ENCODE data around the gene PEX14.
"Not testable (repeated sequence)": the region's sequence is repeated elsewhere in the genome, so short reads cannot be mapped to it uniquely, and the experiment has no call there.

The PEX14 gene

DNA sequence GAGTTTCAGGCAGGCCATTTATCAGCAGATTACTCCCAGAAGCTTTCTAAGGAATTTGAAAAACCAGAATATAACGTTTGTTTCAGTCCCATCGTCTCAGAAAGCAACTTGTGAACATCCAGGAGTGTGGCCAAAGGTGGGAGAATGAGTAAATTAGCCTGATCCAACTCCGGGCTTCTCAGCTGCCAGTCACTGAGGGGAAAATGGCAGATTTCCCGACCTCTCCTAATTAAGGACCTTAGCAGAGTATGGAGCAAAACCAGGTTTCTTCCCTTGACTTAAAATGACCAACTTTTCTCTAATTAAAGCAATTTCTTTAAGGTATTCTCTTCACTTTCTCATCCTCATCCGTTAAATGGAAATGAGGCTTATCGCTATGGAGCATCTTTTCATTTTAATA lies 23.9 kb upstream of the PEX14 start:
- DNase-seq = no peak

DNA sequence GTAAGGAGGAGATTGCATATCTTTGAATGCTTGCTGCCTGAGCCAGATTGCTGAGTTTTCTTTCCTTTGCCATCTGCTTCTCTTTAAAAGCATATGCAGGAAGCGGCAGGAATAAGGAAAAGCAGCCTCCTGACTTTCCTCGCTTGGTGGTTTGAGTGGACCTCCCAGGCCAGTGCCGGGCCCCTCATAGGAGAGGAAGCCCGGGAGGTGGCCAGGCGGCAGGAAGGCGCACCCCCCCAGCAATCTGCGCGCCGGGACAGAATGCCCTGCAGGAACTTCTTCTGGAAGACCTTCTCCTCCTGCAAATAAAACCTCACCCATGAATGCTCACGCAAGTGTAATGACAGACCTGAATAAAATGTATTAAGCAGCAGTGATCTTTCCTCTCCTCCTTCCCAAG lies 23.5 kb upstream of the PEX14 start:
- no peak for DNase-seq

DNA sequence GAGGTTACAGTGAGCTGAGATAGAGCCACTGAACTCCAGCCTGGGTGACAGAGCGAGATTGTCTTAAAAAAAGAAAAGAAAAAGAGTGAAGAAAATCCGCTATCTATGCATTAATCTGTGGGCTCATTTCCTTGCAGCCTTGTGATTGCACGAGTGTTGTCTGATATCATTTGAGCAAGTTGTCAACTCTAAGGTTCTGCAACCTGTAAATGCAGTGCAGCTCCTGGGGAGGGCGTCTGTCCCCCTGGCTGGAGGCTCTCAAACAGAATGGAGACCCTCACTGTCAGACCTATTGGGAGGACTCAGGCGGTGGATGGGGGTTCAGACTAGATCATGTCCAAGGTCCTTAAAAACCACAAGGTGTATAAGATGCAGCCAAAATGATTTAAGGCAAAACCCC lies 18.7 kb upstream of the PEX14 start:
- DNase-seq = no peak

DNA sequence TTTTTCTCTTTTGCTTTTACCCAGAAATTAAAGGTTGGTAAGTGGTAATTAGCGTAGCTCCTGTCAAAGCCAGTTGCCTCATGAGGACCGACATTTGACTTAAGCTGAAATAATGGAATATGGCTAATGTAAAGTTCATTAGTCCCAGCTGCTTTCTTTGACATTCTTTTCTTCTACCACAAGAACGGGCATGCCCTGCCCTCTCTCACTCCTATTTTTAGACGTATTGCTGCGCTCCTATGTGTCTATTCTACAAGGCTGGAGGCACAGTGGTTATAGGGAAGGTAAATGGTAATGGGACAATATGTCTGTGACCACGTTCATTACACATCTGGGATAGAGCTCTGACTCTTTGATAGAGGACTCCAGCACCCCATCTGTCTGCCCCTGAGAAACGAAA lies 18.1 kb upstream of the PEX14 start:
- DNase-seq = no peak

DNA sequence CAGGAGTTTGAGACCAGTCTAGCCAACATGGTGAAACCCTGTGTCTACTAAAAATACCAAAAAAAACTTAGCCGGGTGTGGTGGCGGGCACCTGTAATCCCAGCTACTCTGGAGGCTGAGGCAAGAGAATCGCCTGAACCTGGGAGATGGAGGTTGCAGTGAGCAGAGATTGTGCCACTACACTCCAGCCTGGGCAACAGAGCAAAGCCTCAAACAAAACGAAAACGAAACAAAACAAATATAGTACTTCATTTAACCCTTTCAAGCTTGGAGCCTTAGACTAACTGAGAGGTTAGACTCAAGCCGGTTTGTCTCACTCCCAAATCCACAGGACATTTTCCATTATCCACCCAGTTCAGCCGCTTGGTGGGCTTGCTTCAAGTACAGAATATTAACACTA lies 17.3 kb upstream of the PEX14 start:
- DNase-seq = not testable (repeated sequence)

DNA sequence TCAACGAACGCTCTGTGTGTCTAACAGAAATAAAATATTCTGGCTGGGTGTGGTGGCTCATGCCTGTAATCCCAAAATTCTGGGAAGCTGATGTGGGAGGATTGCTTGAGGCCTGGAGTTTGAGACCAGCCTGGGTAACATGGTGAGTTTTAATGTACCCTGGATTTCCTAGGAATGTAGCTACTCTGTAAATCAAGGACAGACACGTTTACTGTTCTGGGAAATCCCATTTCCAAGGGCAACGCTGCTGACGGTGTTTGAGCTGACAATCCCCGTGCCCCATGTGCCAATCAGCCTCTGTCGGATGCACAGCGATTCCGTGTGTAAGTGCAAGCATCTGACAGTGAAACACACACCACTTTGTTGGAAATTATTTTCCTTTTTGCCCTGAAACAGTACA lies 16.9 kb upstream of the PEX14 start:
- DNase-seq = no peak

DNA sequence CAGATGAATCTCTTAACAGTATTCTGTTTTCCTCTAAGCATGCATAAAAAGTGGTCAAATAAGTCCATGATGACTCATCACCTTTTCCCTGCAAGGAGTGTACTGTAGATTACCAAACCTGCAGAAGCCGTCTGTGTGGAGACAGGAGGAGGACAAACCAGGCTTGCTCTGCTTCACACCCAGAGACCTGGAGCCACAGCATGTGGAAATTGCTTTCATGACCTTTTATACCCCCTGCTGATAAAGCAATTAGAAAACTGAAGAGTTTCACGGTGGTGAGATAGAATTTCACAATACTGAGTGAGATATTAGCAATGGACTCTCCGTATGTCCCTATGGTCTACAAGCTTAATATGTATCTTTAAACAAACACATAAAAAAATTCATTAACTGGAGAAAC lies 15.6 kb upstream of the PEX14 start:
- no peak for DNase-seq

DNA sequence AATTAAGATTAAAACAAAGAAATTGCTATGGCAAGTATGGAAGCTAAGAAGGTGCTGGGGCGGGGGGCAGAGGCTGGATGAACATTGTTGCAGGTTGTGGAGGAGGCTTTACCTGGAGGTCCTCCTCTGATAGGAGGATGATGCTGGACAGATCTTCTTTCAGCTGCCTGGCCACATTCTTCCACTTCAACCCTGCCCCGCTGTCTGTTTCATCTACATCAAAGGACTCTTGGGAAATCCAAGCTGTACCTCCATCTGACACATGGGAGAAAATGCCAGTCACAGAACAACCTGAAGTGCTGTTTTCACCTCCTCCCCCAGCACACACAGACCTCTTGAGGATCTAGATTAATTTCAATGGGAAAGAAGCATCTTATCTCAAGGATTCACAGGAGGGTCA lies 7.7 kb upstream of the PEX14 start:
- DNase-seq = no peak

DNA sequence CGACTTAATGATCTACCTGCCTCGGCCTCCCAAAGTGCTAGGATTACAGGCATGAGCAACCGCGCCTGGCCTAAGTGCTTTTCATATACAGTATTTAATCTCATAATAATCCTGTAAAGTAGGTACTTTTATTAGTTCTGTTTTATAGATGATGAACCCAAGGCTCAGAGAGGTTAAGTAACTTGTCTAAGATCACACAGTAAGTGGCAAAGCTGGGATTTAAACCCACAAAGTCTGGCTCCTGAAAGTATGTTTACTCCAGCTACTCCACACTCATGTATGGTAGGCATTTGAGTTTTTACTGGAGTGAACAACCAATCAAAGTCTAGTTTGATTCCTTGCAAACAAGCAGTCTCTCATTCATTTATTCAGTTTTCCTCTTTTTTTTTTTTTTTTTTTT lies 4.7 kb upstream of the PEX14 start:
- DNase-seq = no peak

DNA sequence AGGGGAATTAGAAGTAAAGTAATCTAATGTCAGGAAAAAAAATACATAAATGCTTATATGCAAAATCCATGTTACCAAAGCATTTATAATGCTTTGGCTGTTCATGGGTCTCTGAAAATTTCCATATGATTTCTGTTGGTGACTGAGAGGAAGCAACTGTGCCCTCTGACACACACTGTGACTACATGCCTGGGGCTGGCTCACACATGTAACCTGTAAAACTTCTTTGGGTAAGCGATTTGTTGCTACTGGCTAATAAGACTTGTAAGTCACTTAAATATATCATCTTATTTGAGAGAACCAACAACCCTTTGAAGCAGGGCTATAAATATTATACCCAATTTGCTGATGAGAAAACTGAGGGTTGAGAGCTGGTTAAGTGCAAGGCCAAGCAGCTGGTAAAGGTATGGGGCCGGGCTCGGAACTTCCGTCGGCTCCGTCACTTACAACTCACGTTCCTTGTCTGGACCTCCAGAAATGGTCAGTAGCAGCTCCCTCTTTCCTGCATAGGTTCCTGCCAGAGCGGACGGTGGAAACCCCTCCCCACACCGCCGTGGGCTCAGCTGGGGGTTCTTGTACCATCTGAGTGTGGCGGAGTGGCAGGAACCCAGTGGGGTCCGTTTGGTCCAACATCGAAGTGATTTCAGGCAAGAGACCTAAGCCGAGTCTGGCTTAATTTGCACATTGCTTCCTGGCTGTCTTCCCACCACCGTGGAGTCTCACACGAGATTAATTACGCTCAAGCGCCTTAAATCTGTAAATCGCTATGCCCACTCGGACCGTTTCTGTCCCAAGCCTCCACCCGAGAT lies 3.1 kb upstream of the PEX14 start:
- DNase-seq = no peak

DNA sequence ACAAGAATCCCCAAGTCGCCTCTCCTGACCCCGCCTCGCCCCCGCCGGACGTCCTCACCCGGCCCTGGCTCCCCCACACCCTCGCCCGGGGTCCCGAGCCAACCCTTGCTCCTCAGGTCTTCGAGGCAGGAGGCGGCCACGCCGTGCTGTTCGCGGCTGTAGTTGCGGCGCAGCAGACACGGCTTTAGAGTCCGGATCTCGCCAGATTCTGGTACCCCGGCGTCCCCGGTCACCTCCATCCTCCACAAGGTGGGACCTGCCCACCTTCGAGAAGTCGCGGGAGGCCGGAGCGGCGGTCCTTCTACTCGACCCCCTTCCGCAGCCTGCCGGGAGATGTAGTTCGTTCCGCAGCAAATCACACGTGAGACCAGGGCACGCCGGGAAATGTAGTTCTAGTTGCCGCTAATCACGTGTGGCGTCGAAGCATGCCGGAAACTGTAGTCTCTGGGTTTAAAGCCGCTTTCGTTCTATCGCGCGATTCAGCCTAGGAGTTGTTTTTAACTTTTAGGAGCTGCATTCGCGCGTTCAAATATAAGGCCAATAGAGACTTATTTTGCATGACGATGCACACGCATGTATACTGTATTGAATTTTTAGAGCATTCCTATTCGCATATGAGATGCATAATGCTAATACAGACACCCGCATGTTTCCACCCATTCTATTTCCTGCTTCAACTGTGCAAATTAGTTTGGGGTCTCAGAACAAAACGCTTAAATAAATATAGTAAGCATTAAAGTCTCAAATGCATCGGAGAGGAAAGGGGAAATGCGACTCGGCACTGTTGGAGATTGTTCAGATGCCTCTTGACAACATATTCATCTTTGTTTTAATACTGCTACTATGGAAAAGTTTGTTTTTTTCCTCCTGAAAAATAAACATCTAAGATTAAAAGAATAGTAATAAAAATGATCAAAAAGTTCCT lies 2.3 kb upstream of the PEX14 start, which contains the start of gene DFFA:
DFFA (minus strand) TSS at position 310 of the 925 bp plus-strand sequence; CDS start at position 239, 71 bp downstream.
- DNase-seq = peak; percentile 77 to 92 (median 86)

DNA sequence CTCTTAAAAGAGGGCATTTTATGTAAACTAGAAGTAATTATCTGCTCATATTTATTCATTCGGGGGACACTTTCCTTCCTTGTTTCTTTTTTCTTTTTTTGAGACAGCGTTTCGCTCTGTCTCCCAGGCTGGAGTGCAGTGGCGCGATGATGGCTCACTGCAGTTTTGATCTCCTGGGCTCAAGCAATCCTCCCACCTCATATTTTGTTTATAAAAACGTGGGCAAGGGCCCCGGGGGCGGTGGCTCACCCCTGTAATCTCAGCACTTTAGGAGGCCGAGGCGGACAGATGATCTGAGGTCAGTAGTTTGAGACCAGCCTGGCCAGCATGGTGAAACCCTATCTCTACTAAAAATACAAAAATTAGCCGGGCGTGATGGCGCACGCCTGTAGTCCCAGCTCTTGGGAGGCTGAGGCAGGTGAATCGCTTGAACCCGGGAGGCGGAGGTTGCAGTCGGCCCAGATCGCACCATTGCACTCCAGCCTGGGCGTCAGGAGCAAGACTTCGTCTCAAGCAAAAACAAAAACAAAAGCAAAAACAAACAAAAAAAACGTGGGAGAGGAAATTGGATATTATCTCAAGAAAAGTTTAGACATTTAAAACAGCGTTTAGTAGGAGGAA lies 1.5 kb upstream of the PEX14 start:
- DNase-seq = no peak

DNA sequence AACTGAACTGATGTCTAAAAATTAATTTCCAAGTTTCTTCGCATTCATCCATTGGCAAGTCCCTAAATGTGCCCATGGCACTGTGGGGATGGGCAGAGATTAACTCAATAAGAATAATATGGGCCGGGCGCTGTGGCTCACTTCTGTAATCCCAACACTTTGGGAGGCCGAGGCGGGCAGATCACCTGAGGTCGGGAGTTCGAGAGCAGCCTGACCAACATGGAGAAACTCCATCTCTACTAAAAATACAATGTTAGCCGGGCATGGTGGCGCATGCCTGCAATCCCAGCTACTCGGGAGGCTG lies 489 bp upstream of the PEX14 start:
- not testable (repeated sequence) for DNase-seq

DNA sequence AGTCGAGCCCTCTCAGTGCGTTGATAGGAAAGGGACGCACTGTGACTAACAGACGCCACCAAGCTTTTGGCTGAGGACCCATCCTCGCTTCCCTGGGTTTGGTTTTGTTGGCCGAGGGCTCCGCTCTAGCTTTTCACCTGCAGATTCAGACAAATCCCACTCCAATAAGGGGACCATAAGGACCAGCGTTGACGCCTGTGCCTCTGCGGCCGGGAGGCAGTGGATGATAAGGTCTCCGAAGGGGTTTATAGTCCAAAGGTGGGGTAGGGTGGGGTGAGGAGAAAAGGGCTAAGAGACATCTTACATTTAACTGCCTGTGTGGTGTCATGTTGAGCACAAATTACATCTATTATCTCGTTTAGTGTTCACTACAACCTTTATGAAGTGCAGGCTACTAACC lies 760 bp downstream of the PEX14 start:
- DNase-seq = no peak

DNA sequence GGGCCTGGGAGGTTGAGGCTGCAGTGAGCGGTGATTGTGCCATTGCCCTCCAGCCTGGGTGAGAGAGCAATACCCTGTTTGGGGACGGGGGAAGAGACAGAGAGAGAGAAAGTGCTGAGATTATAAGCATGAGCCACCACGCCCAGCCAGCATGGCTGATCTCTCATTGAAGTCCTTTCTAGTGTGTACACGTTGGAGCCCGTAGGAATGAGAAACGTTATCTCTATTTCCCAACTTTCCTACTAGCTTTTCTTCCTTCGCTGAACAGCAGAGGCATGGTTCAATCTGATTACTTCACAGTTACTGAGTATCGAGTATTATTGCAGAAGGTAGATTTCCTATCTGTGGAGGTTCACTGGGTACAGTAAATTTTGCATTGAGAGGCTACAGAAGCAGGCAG lies 4.5 kb downstream of the PEX14 start:
- DNase-seq = no peak

DNA sequence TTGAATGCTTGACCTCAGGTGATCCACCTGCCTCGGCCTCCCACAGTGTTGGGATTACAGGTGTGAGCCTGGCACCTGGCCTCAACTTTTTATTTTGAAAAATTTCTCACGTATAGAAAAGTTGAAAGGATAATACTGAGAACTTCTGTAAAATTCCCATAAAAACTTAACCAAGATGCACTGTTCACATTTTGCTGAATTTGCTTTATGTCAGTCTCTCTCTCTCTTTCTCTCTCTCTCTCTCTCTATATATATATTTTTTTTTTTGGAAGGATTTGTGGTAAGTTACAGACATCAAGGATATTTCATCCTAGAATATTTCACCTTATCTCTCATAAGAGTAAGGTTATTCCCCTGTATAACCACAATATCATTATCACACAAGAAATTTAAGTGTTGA lies 5.9 kb downstream of the PEX14 start:
- no peak for DNase-seq

DNA sequence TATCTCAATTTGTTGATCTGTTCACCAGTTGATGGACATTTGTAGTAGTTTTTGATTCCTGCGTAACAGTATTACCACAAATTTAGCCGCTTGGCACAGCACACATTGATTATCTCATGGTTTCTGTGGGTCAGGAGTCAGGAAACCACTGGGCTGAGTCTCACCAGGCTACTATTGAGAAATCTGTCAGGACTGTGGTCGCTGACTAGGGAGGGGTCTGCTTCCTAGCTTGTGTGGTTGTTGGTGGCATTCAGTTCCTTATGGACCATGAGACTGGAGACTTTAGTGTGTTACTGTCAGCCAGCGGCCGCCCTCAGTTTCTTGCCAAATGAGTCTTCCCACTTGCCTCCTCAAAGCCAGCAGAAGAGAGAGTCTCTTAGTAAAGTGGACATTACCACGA lies 9.8 kb downstream of the PEX14 start:
- no peak for DNase-seq

DNA sequence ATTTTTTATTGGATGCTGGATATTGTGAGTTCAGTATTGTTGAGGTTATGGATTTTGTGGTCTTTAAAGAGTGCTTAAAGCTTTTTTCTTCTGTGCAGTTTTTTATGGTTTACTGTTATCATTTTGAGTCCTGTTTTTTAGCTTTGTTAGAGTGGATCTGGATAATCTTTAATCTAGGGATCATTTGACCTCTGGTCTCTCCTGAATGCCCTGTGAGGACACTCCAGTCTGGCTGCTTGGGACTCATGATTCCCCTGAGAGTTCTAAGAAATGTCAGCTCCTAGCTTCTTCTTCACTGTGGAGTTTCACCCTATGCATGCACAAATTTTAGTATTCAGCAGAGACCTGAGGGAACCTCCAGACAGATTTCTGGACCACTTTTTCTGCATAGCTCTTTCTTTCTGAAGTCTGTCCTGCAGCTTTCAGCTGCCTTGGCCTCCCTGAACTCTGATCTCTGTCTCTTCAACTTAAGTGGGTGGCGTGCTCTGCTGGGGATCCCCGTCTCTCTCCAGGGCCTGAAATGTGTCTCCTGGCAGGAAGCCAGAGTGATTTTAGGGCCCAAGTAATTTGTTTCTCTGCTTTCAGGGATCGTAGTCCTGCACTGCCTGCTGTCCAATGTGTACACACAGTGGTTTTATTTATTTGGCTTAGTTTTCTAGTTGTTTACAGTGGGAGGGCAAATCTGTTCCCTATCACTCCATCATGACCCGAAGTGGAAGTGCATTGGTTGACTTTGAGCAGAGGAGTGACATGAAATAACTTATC lies 14.7 kb downstream of the PEX14 start:
- no peak for DNase-seq

DNA sequence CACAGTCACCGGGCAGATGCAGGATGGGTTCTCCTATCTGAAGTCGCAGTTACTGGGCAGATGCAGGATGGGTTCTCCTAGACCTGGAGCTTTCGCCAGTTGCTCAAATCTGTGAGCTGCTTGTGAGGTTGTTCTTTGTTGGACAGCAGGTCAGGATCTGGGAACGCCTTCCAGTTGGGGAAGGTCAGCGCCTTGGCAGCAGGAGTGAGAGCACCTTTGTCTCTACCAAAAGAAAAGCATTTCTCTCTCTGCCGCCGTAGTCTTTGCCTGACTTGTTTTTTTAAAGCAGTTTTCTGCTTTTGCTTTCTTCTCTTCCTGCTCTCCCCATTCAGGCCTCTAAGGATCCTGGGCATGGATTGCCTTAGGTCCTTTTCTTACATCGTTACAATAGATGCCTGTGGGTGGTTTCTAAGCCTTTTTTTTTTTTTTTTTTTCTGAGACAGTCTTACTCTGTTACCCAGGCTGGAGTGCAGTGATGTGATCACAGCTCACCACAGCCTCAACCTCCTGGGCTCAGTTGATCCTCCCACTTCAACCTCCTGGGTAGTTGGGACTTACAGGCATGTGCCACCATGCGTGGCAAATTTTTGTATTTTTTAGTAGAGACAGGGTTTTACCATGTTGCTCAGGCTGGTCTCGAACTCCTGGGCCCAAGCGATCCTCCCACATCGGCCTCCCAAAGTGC lies 15.7 kb downstream of the PEX14 start:
- DNase-seq = no peak

DNA sequence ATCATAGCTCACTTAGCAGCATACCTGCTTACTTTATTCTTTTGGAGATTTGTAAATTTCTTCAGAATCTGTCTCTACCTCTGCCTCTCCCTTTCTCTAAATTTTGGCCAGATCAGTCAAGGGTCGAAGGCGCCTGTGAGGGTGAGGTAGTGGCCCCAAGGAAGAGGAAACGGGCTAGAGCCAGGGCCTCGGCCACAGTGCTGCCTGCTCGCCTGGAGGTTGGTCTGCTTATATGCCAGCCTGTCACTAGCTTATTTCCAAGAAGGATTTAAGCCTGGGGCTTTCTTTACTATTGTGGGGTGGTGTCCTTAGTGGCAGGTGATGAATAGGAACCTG lies 19.6 kb downstream of the PEX14 start:
- no peak for DNase-seq

DNA sequence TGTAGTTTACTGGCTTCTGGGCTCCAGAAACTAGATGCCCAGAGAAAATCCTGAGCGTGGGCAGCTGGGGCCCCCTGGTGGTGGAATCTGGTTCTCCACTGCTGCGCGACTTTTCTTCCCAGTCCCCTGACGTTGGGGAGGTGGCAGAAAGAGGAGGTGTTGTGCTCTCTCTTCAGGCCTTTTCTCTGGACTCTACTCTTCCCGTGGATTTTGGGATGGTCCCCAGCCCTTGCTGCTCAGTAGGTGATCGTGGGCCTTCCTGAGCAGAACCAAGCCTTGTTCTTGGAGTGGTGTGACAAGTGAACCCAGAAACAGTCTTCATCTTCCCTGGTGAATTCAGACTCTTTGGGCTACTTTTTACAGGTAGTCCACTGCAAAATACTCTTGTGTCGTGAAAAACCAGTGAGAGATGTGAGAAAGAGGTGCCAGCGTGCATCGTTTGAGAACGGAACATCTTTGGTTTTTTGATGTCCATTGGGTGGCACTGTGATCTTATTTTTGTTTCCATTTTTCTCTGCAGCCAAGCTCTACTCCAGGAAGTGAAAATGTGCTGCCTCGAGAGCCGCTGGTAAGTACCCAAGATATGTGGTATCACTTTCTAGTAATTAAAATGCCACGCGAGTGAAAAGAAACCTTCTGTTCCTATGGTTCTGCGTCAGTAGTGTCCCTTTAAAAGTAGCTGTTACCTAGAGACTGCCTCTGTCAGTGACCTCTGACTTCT lies 20.2 kb downstream of the PEX14 start:
- DNase-seq = peak; percentile 42 to 92 (median 63)

DNA sequence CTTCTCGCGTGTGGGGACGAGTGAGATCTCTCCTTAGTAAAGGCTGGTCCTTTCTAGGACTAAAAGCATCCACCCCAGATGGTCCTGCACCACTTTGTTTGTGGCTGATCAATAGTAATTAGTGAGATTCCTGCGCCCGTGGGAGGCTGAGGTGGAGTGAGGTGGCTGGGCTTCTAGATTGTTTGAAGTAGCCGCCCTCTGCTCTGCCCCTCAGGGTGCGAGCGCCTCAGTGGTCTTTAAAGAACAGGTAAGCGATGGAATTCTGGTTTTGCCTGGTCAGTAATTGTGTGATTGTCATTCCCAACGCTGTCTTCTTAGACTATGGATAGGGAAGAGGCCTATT lies 20.7 kb downstream of the PEX14 start:
- no peak for DNase-seq
